GM18951 (cell line): ENCODE data around the gene SLC44A5.
"Not testable (repeated sequence)": the region's sequence is repeated elsewhere in the genome, so short reads cannot be mapped to it uniquely, and the experiment has no call there.

ENCODE experiments used
- POLR2A ChIP-seq: IDR thresholded peaks from 4 replicates; pipeline ENCODE4 v1.6.1; 2011; ENCODE audit warnings: mild to moderate bottlenecking; ENCODE audit not compliant: insufficient read length, insufficient read depth; ENCODE audit errors: extremely low read depth
- in situ Hi-C: fragments of 300-500 bp; cut with MboI; formaldehyde crosslinking; loops from one replicate; pipeline ENCODE4 v1.12.0; 2022; ENCODE audit warnings: low sequenced_read_pairs, mixed read lengths, inconsistent platforms; ENCODE audit not compliant: unreplicated experiment

Gene SLC44A5

GRCh38 chr1:75274920-75275506 lies 335.9 kb downstream of the SLC44A5 start:
- TF ChIP-seq POLR2A: no peak
- in situ Hi-C loops: no loop called here

- TF ChIP-seq POLR2A: no peak
- in situ Hi-C loops: no loop called here
These were observed 337.8 kb downstream of the SLC44A5 start for GRCh38 chr1:75273110-75273509.

GRCh38 chr1:75265792-75266191 lies 345.1 kb downstream of the SLC44A5 start:
- in situ Hi-C loops: no loop called here

GRCh38 chr1:75264112-75264511 lies 346.8 kb downstream of the SLC44A5 start:
- no peak for TF ChIP-seq POLR2A
- in situ Hi-C loops: no loop called here

More at GRCh38 chr1:75265792-75266191, 345.1 kb downstream of the SLC44A5 start:
- TF ChIP-seq POLR2A: no peak

GRCh38 chr1:75263616-75264015 lies 347.3 kb downstream of the SLC44A5 start:
- in situ Hi-C loops: not testable (repeated sequence)

- in situ Hi-C loops: not testable (repeated sequence)
These were observed 349.0 kb downstream of the SLC44A5 start for GRCh38 chr1:75261946-75262345.

GRCh38 chr1:75258351-75258750 lies 352.6 kb downstream of the SLC44A5 start:
- no peak for TF ChIP-seq POLR2A
- in situ Hi-C loops: no loop called here

- TF ChIP-seq POLR2A: no peak
- in situ Hi-C loops: no loop called here
These were observed 353.5 kb downstream of the SLC44A5 start for GRCh38 chr1:75257424-75257823.

- in situ Hi-C loops: not testable (repeated sequence)
These were observed 360.8 kb downstream of the SLC44A5 start for GRCh38 chr1:75250114-75250513.

- TF ChIP-seq POLR2A: no peak
- in situ Hi-C loops: no loop called here
These were observed 365.7 kb downstream of the SLC44A5 start for GRCh38 chr1:75245239-75245638.

GRCh38 chr1:75243124-75243523 lies 367.8 kb downstream of the SLC44A5 start:
- in situ Hi-C loops: no loop called here
- no peak for TF ChIP-seq POLR2A

- in situ Hi-C loops: no loop called here
- no peak for TF ChIP-seq POLR2A
These were observed 373.6 kb downstream of the SLC44A5 start for GRCh38 chr1:75237316-75237715.

GRCh38 chr1:75234562-75234961 lies 376.4 kb downstream of the SLC44A5 start:
- TF ChIP-seq POLR2A: no peak
- in situ Hi-C loops: no loop called here

- TF ChIP-seq POLR2A: no peak
- in situ Hi-C loops: no loop called here
These were observed 377.5 kb downstream of the SLC44A5 start for GRCh38 chr1:75233302-75233929.

GRCh38 chr1:75220072-75220471 lies 390.8 kb downstream of the SLC44A5 start:
- no peak for TF ChIP-seq POLR2A
- in situ Hi-C loops: no loop called here
